ENCODE measurements around the gene LYAR.

Gene LYAR

DNA sequence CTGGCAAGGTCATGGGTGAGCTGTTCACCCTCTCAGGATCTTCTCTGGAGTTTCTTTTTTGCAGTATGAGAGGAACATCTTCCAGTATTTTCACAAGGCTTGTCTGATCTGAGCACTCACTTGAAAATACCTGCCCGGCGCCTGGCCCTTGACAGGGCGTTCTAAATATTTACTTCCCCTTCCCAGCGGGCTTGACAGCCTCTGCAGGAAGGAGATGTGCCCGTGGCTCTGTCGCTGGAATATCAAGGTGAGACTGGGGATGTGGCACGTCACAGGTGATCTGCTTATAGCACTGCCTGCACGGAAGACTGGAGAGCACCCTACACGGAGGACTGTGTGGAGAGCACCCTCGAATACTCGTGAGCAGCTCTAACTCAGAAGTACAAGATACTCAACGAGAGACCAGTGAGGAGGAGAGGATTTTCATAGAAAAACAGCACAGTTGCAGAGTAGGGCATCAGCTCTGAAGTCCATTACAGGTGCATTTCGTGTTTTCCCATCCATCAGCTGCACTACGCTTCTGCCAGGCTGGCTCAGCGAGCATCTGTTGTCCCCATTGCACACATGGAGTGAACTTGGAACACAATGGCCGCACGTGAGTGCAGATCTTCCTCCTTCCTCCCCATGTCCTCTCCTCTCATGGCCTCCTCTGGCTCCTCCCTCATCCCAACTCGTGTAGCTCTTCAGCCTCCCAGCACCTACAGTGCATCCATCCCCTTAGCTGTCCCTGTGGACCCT is 32.2 kb upstream of the LYAR start:
- TF ChIP-seq EP300 (IDR thresholded peaks at IDR 0.05; ENCODE audit: borderline replicate concordance) (no peak), TCF12 (IDR thresholded peaks at IDR 0.05; ENCODE audit: low read depth) (no peak), YY1 (IDR thresholded peaks at IDR 0.05; ENCODE audit: low read depth) (no peak)

DNA sequence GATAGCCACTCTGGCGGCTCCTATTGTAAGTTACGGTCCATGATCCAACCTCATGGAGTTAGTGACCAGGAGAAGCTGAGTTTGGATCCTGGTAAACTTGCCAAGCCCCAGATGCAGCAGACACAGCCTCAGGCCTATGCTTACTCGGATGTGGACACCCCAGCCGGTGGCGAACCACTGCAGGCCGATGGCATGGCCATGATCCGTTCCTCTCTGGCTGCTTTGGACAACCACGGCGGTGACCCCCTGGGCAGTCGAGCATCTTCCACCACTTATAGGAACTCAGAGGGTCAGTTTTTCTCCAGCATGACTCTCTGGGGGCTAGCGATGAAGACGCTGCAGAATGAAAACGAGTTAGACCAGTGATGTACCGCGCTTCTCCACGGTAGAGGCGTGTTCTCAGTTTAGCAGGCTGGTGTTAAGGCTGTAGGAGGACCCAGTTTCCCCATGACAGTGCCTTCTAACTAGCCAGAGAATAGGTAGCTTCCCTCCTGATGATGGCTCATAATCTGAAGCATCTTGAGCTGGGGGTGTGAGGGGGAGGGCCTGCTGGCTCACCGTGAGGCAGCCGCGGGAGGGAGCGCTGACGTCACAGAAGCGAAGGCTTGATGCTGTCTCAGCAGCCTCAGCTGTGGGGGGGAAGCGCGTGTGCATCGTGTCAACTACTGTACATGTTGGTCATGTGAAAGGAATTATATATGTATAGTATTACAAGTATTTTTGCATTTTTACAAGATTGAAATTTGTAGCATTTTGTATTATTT is 31.2 kb upstream of the LYAR start:
- TF ChIP-seq NFIC (IDR thresholded peaks at IDR 0.05) (no peak), CREB1 (IDR thresholded peaks at IDR 0.05; ENCODE audit: low read depth) (no peak), RAD21 (IDR thresholded peaks at IDR 0.05; ENCODE audit: low read depth) (no peak), TCF12 (IDR thresholded peaks at IDR 0.05; ENCODE audit: low read depth) (no peak), EGR1 (IDR thresholded peaks at IDR 0.05) (no peak), TAF1 (IDR thresholded peaks at IDR 0.05; ENCODE audit: low read depth) (no peak), FOXM1 (IDR thresholded peaks at IDR 0.05; ENCODE audit: borderline replicate concordance, low read depth) (no peak), YY1 (IDR thresholded peaks at IDR 0.05; ENCODE audit: low read depth) (no peak), CEBPB (IDR thresholded peaks at IDR 0.05) (no peak), EP300 (IDR thresholded peaks at IDR 0.05; ENCODE audit: borderline replicate concordance) (no peak), TEAD4 (IDR thresholded peaks at IDR 0.05) (no peak), ZBTB7A (IDR thresholded peaks at IDR 0.05; ENCODE audit: low read depth) (no peak)
- TF ChIP-seq, protein P1, sequence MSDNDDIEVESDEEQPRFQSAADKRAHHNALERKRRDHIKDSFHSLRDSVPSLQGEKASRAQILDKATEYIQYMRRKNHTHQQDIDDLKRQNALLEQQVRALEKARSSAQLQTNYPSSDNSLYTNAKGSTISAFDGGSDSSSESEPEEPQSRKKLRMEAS (IDR thresholded peaks at IDR 0.05) = no peak
- TF ChIP-seq, protein P2, sequence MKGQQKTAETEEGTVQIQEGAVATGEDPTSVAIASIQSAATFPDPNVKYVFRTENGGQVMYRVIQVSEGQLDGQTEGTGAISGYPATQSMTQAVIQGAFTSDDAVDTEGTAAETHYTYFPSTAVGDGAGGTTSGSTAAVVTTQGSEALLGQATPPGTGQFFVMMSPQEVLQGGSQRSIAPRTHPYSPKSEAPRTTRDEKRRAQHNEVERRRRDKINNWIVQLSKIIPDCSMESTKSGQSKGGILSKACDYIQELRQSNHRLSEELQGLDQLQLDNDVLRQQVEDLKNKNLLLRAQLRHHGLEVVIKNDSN (IDR thresholded peaks at IDR 0.05) = no peak
- TF ChIP-seq, protein P3, sequence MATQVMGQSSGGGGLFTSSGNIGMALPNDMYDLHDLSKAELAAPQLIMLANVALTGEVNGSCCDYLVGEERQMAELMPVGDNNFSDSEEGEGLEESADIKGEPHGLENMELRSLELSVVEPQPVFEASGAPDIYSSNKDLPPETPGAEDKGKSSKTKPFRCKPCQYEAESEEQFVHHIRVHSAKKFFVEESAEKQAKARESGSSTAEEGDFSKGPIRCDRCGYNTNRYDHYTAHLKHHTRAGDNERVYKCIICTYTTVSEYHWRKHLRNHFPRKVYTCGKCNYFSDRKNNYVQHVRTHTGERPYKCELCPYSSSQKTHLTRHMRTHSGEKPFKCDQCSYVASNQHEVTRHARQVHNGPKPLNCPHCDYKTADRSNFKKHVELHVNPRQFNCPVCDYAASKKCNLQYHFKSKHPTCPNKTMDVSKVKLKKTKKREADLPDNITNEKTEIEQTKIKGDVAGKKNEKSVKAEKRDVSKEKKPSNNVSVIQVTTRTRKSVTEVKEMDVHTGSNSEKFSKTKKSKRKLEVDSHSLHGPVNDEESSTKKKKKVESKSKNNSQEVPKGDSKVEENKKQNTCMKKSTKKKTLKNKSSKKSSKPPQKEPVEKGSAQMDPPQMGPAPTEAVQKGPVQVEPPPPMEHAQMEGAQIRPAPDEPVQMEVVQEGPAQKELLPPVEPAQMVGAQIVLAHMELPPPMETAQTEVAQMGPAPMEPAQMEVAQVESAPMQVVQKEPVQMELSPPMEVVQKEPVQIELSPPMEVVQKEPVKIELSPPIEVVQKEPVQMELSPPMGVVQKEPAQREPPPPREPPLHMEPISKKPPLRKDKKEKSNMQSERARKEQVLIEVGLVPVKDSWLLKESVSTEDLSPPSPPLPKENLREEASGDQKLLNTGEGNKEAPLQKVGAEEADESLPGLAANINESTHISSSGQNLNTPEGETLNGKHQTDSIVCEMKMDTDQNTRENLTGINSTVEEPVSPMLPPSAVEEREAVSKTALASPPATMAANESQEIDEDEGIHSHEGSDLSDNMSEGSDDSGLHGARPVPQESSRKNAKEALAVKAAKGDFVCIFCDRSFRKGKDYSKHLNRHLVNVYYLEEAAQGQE (IDR thresholded peaks at IDR 0.05; ENCODE audit: low read depth) = no peak

DNA sequence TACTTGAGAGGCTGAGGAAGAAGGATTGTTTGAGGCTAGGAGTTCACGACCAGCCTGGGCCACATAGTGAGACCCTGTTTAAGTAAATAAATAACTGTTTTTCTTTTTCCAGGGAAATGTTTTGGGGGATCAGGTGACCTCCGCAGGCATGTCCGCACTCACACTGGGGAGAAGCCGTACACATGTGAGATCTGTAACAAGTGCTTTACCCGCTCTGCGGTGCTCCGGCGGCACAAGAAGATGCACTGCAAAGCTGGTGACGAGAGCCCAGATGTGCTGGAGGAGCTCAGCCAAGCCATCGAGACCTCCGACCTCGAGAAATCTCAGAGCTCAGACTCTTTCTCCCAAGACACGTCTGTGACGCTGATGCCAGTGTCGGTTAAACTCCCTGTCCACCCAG is 30.6 kb upstream of the LYAR start:
- TF ChIP-seq RAD21 (IDR thresholded peaks at IDR 0.05; ENCODE audit: low read depth) (no peak), CREB1 (IDR thresholded peaks at IDR 0.05; ENCODE audit: low read depth) (no peak), TEAD4 (IDR thresholded peaks at IDR 0.05) (no peak), CEBPB (IDR thresholded peaks at IDR 0.05) (no peak), TAF1 (IDR thresholded peaks at IDR 0.05; ENCODE audit: low read depth) (no peak), NFIC (IDR thresholded peaks at IDR 0.05) (no peak), TCF12 (IDR thresholded peaks at IDR 0.05; ENCODE audit: low read depth) (no peak), FOXM1 (IDR thresholded peaks at IDR 0.05; ENCODE audit: borderline replicate concordance, low read depth) (no peak), ZBTB7A (IDR thresholded peaks at IDR 0.05; ENCODE audit: low read depth) (no peak), EP300 (IDR thresholded peaks at IDR 0.05; ENCODE audit: borderline replicate concordance) (no peak), YY1 (IDR thresholded peaks at IDR 0.05; ENCODE audit: low read depth) (no peak), EGR1 (IDR thresholded peaks at IDR 0.05) (no peak)
- TF ChIP-seq, protein P3 (IDR thresholded peaks at IDR 0.05; ENCODE audit: low read depth) = no peak
- TF ChIP-seq, protein P1 (IDR thresholded peaks at IDR 0.05) = no peak
- TF ChIP-seq, protein P2 (IDR thresholded peaks at IDR 0.05) = no peak

DNA sequence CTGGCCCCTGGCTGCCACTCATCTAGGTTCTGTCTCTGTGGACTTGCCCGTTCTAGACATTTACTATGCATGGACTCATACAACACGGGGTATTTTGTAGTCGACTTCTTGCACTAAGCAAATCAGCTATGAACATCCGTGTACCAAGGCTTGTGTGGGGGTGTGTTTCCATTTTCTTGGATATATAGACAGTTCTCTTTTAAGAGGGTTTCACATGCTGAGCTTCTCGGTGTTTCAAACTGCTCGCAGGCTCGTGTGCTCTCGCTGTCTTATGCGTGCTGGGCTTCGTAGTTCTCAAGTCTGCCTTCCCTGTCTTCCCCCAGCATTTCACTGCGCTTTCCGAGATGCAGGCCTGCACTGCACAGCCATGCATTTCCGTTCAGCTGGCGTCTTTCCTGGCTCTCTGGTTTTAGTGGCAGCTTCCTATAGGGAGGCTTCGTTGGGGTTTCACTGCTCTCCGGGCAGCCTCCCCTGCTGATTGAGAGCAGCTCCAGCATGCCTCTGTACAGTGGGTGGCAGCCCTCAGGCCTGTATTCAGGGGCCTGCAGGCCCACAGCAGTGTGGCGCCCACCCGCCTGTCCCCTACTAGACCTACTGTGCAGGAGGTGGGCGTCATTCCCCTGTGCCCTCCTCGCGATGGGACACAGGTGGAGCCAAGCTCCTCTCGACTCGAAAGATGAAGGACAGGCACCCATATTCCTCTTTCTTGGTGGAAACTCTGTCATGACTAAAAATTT is 27.7 kb upstream of the LYAR start:
- TF ChIP-seq, protein P3 (IDR thresholded peaks at IDR 0.05; ENCODE audit: low read depth) = no peak
- no peak for TF ChIP-seq EGR1 (IDR thresholded peaks at IDR 0.05)
- TF ChIP-seq, protein P1 (IDR thresholded peaks at IDR 0.05) = no peak
- no peak for TF ChIP-seq EP300 (IDR thresholded peaks at IDR 0.05; ENCODE audit: borderline replicate concordance)
- TF ChIP-seq CEBPB (IDR thresholded peaks at IDR 0.05) = no peak
- no peak for TF ChIP-seq CREB1 (IDR thresholded peaks at IDR 0.05; ENCODE audit: low read depth)
- TF ChIP-seq RAD21 (IDR thresholded peaks at IDR 0.05; ENCODE audit: low read depth) = no peak
- no peak for TF ChIP-seq YY1 (IDR thresholded peaks at IDR 0.05; ENCODE audit: low read depth)
- TF ChIP-seq ZBTB7A (IDR thresholded peaks at IDR 0.05; ENCODE audit: low read depth) = no peak
- TF ChIP-seq, protein P2 (IDR thresholded peaks at IDR 0.05) = no peak
- no peak for TF ChIP-seq NFIC (IDR thresholded peaks at IDR 0.05)
